HL-60 (cell line): ENCODE data around the gene IQSEC1.

Experiments
- GABPA ChIP-seq: IDR thresholded peaks from 2 replicates; pipeline ENCODE4 v1.6.1; 2012; ENCODE audit warnings: low read depth
- POLR2AphosphoS5 ChIP-seq: IDR thresholded peaks from 2 replicates; pipeline ENCODE4 v1.6.1; 2012; ENCODE audit warnings: low read depth
- SPI1 ChIP-seq: IDR thresholded peaks from 2 replicates; pipeline ENCODE4 v1.6.1; 2012; ENCODE audit warnings: low read depth, mild to moderate bottlenecking, borderline replicate concordance
- TF ChIP-seq, protein P1 (sequence below): IDR thresholded peaks from one replicate; pipeline ENCODE4 v1.5.1; 2011; ENCODE audit warnings: low read length, control low read depth, inconsistent platforms; ENCODE audit not compliant: insufficient read depth
- TF ChIP-seq, protein P2 (sequence below): IDR thresholded peaks from 2 replicates; pipeline ENCODE4 v1.6.1; 2012; ENCODE audit warnings: low read depth; ENCODE audit not compliant: insufficient replicate concordance

DNA sequence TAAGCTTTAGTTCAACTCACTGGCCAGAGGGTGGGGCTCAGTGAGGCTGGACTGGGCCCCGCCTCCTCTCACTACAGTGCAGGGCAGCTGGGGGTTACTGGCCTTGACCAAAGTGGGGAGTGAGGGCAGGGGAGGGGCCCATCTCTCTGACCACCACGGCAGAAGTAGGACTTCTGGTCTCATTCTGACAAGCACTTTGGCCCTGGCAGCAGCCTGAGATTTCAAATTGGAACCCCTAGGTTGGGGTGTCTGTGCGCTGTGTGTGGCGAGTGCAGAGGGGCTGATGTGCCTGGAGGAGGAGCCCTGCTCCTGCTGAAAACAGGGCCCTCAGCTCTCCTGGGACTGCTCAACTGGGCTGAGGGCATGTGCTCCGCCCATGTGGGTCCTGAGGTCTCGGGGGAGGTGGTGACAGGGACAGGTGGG is 171.6 kb downstream of the IQSEC1 start:
- TF ChIP-seq, protein P1, sequence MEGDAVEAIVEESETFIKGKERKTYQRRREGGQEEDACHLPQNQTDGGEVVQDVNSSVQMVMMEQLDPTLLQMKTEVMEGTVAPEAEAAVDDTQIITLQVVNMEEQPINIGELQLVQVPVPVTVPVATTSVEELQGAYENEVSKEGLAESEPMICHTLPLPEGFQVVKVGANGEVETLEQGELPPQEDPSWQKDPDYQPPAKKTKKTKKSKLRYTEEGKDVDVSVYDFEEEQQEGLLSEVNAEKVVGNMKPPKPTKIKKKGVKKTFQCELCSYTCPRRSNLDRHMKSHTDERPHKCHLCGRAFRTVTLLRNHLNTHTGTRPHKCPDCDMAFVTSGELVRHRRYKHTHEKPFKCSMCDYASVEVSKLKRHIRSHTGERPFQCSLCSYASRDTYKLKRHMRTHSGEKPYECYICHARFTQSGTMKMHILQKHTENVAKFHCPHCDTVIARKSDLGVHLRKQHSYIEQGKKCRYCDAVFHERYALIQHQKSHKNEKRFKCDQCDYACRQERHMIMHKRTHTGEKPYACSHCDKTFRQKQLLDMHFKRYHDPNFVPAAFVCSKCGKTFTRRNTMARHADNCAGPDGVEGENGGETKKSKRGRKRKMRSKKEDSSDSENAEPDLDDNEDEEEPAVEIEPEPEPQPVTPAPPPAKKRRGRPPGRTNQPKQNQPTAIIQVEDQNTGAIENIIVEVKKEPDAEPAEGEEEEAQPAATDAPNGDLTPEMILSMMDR, result no peak
- TF ChIP-seq POLR2AphosphoS5, result no peak
- TF ChIP-seq GABPA, result no peak
- TF ChIP-seq, protein P2, sequence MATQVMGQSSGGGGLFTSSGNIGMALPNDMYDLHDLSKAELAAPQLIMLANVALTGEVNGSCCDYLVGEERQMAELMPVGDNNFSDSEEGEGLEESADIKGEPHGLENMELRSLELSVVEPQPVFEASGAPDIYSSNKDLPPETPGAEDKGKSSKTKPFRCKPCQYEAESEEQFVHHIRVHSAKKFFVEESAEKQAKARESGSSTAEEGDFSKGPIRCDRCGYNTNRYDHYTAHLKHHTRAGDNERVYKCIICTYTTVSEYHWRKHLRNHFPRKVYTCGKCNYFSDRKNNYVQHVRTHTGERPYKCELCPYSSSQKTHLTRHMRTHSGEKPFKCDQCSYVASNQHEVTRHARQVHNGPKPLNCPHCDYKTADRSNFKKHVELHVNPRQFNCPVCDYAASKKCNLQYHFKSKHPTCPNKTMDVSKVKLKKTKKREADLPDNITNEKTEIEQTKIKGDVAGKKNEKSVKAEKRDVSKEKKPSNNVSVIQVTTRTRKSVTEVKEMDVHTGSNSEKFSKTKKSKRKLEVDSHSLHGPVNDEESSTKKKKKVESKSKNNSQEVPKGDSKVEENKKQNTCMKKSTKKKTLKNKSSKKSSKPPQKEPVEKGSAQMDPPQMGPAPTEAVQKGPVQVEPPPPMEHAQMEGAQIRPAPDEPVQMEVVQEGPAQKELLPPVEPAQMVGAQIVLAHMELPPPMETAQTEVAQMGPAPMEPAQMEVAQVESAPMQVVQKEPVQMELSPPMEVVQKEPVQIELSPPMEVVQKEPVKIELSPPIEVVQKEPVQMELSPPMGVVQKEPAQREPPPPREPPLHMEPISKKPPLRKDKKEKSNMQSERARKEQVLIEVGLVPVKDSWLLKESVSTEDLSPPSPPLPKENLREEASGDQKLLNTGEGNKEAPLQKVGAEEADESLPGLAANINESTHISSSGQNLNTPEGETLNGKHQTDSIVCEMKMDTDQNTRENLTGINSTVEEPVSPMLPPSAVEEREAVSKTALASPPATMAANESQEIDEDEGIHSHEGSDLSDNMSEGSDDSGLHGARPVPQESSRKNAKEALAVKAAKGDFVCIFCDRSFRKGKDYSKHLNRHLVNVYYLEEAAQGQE, result no peak
- TF ChIP-seq SPI1, result no peak
